HG03565 (cell line): ENCODE measurements around the gene LLCFC1.

Experiments
- ATAC-seq: cut with Tn5 transposase; IDR thresholded peaks from one replicate; pipeline ENCODE4 v1.9.1; 2021; ENCODE audit warnings: mild to moderate bottlenecking, moderate library complexity; ENCODE audit not compliant: unreplicated experiment

The LLCFC1 gene

GRCh38 chr7:142910031-142910433 is 29.3 kb upstream of the LLCFC1 start:
- no peak for ATAC-seq

GRCh38 chr7:142910481-142910880 is 28.8 kb upstream of the LLCFC1 start:
- ATAC-seq = no peak

GRCh38 chr7:142913051-142913450 is 26.2 kb upstream of the LLCFC1 start:
- ATAC-seq = no peak

GRCh38 chr7:142913566-142913965 is 25.7 kb upstream of the LLCFC1 start:
- no peak for ATAC-seq

- ATAC-seq = no peak
These were observed 25.2 kb upstream of the LLCFC1 start for GRCh38 chr7:142914121-142914520.

- no peak for ATAC-seq
These were observed 24.0 kb upstream of the LLCFC1 start for GRCh38 chr7:142915315-142915714.

- ATAC-seq = no peak
These were observed 22.8 kb upstream of the LLCFC1 start for GRCh38 chr7:142916508-142916907.

- no peak for ATAC-seq
These were observed 21.8 kb upstream of the LLCFC1 start for GRCh38 chr7:142917447-142917846.

- no peak for ATAC-seq
These were observed 20.4 kb upstream of the LLCFC1 start for GRCh38 chr7:142918901-142919300.

GRCh38 chr7:142919656-142920055 is 19.6 kb upstream of the LLCFC1 start:
- no peak for ATAC-seq

- ATAC-seq = no peak
These were observed 15.9 kb upstream of the LLCFC1 start for GRCh38 chr7:142923391-142923790.

- ATAC-seq = no peak
These were observed 13.9 kb upstream of the LLCFC1 start for GRCh38 chr7:142925413-142925812.

GRCh38 chr7:142927085-142927745 is 12.1 kb upstream of the LLCFC1 start:
- ATAC-seq = no peak

GRCh38 chr7:142927949-142928348 is 11.3 kb upstream of the LLCFC1 start:
- no peak for ATAC-seq

- ATAC-seq = no peak
These were observed 9.1 kb upstream of the LLCFC1 start for GRCh38 chr7:142930126-142930730.

GRCh38 chr7:142932386-142933091 is 6.7 kb upstream of the LLCFC1 start:
- no peak for ATAC-seq

- no peak for ATAC-seq
These were observed 6.2 kb upstream of the LLCFC1 start for GRCh38 chr7:142933092-142933475.

- no peak for ATAC-seq
These were observed 5.7 kb upstream of the LLCFC1 start, which contains the start of gene TRPV5 for GRCh38 chr7:142933624-142934023. TRPV5 (minus strand) TSS chr7:142933746; CDS start chr7:142933459, 287 bp downstream.

- no peak for ATAC-seq
These were observed 5.2 kb upstream of the LLCFC1 start for GRCh38 chr7:142934056-142934455.

GRCh38 chr7:142935941-142936565 is 3.2 kb upstream of the LLCFC1 start:
- ATAC-seq = no peak

- no peak for ATAC-seq
These were observed 673 bp upstream of the LLCFC1 start for GRCh38 chr7:142938611-142939010.
